Neural cell (in vitro differentiated cells): Measurements from ENCODE around the gene ENDOD1. TPM values are rescaled to one million over a fixed set of nuclear protein-coding genes. Genes with fewer than 3 reads are reported as not detected.

Source experiments
- H2AFZ ChIP-seq: fragments of 200-600, 300-800 bp; sonication (generic), shearing (Covaris generic); 2 replicates; pipeline ENCODE4 v1.6.0; 2014; ENCODE audit warnings: low read depth, mild to moderate bottlenecking, antibody characterized with exemption, low read length, moderate library complexity
- H3F3A ChIP-seq: fragments of 200-600 bp; shearing (Covaris generic); 2 replicates; pipeline ENCODE4 v1.6.1; 2016; ENCODE audit warnings: mild to moderate bottlenecking, moderate library complexity, mixed read lengths, antibody characterized with exemption, low read length; ENCODE audit not compliant: insufficient read depth, poor library complexity, severe bottlenecking
- H3K27ac ChIP-seq: fragments of 200-600, 300-800 bp; sonication (generic), shearing (Covaris generic); 2 replicates; pipeline ENCODE4 v1.5.1; 2014; ENCODE audit warnings: mild to moderate bottlenecking, low read length, moderate library complexity
- H3K27me3 ChIP-seq: fragments of 300-800, 200-600 bp; sonication (generic), shearing (Covaris generic); 2 replicates; pipeline ENCODE4 v1.6.0; 2014; ENCODE audit warnings: mild to moderate bottlenecking, low read depth, low read length, moderate library complexity; ENCODE audit not compliant: insufficient read depth
- H3K36me3 ChIP-seq: fragments of 300-800, 200-600 bp; sonication (generic), shearing (Covaris generic); 2 replicates; pipeline ENCODE4 v1.5.1; 2014; ENCODE audit warnings: mild to moderate bottlenecking, antibody characterized with exemption, low read length, moderate library complexity; ENCODE audit not compliant: insufficient read depth
- H3K4me2 ChIP-seq: fragments of 300-800, 200-600 bp; sonication (generic), shearing (Covaris generic); 2 replicates; pipeline ENCODE4 v1.6.0; 2014; ENCODE audit warnings: mild to moderate bottlenecking, low read length
- H3K4me3 ChIP-seq: fragments of 300-800, 200-600 bp; sonication (generic), shearing (Covaris generic); 2 replicates; pipeline ENCODE4 v1.5.1; 2014; ENCODE audit warnings: mild to moderate bottlenecking, low read length, moderate library complexity
- H3K79me2 ChIP-seq: fragments of 200-600 bp; shearing (Covaris generic); replicated peaks from 2 replicates; pipeline ENCODE4 v1.6.0; 2014; ENCODE audit warnings: mild to moderate bottlenecking, low read length, moderate library complexity; ENCODE audit not compliant: insufficient read depth
- H3K9ac ChIP-seq: fragments of 300-800, 200-600 bp; sonication (generic), shearing (Covaris generic); 2 replicates; pipeline ENCODE4 v1.6.1; 2016; ENCODE audit warnings: mild to moderate bottlenecking, low read length, mixed read lengths
- H3K9me2 ChIP-seq: fragments of 200-600 bp; shearing (Covaris generic); 2 replicates; pipeline ENCODE4 v1.6.1; 2016; ENCODE audit warnings: mild to moderate bottlenecking, low read length, mixed read lengths; ENCODE audit not compliant: insufficient read depth
- H3K9me3 ChIP-seq: fragments of 200-600, 300-800 bp; sonication (generic), shearing (Covaris generic); 2 replicates; pipeline ENCODE4 v1.6.1; 2016; ENCODE audit warnings: mild to moderate bottlenecking, mixed run types, low read length, moderate library complexity, mixed read lengths
- H4K20me1 ChIP-seq: fragments of 200-600 bp; shearing (Covaris generic); 2 replicates; pipeline ENCODE4 v1.6.1; 2016; ENCODE audit warnings: mild to moderate bottlenecking, mixed run types; ENCODE audit not compliant: insufficient read depth
- CTCF ChIP-seq: fragments of 450-650 bp; IDR thresholded peaks from 2 replicates; pipeline ENCODE4 v1.5.1; 2014; ENCODE audit warnings: antibody characterized with exemption, mild to moderate bottlenecking, moderate library complexity; ENCODE audit not compliant: poor library complexity, severe bottlenecking
- EP300 ChIP-seq: fragments of 450-650 bp; conservative IDR thresholded peaks from 2 replicates; pipeline ENCODE4 v1.6.1; 2014; ENCODE audit warnings: antibody characterized with exemption, mild to moderate bottlenecking, moderate library complexity; ENCODE audit not compliant: poor library complexity, severe bottlenecking
- EZH2 ChIP-seq: fragments of 200-600, 300-800 bp; shearing (Covaris generic), sonication (generic); IDR thresholded peaks from 2 replicates; pipeline ENCODE4 v1.6.1; 2014; ENCODE audit warnings: antibody characterized with exemption, low read length, borderline replicate concordance, mild to moderate bottlenecking; ENCODE audit not compliant: insufficient read depth, poor library complexity, severe bottlenecking
- MXI1 ChIP-seq: fragments of 450-650 bp; conservative IDR thresholded peaks from 2 replicates; pipeline ENCODE4 v1.6.1; 2014; ENCODE audit warnings: antibody characterized with exemption, mild to moderate bottlenecking; ENCODE audit not compliant: poor library complexity, severe bottlenecking
- POLR2AphosphoS5 ChIP-seq: IDR thresholded peaks from 2 replicates; pipeline ENCODE4 v1.6.1; 2012
- RAD21 ChIP-seq: fragments of 450-650 bp; conservative IDR thresholded peaks from 2 replicates; pipeline ENCODE4 v1.6.1; 2014; ENCODE audit warnings: antibody characterized with exemption, mild to moderate bottlenecking, moderate library complexity
- SMC3 ChIP-seq: fragments of 450-650 bp; conservative IDR thresholded peaks from 2 replicates; pipeline ENCODE4 v1.6.1; 2014; ENCODE audit warnings: antibody characterized with exemption, mild to moderate bottlenecking, moderate library complexity; ENCODE audit not compliant: poor library complexity
- TAF1 ChIP-seq: IDR thresholded peaks from 2 replicates; pipeline ENCODE4 v1.6.1; 2012; ENCODE audit warnings: low read depth
- polyA plus RNA-seq: library from polyadenylated mRNA; depleted of rRNA; stranded (reverse); fragments of >200 nt; gene quantifications from 2 replicates; pipeline ENCODE4 v1.2.3, GENCODE V29; 2014
- TF ChIP-seq, protein P1 (sequence below): IDR thresholded peaks from 2 replicates; pipeline ENCODE4 v1.6.1; 2012; ENCODE audit warnings: borderline replicate concordance

ENDOD1 gene
- polyA plus RNA-seq, 1 donor from 2014 or later, result 4.9 TPM

DNA sequence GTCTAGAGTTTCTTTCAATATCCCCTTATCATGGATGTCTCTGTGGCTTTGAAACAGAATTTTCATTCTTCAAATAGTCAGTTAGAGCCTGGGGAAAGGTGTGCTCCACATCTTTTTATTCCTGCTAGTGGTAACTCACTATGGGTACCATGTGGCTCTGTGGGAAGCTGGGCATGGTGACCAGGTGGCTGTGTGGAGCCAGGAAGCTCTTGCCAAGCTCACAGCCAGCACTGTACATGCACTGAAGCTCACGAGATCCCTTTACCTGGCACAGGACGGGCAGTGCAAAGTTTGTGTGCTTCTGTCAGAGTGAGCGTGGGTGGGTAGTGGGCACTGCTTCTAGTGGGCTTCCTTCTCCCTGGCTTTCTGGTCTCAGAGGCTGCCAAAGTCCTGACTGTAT, 46.7 kb upstream of the ENDOD1 start:
- H3K9me3 ChIP-seq, result no peaks in the 10 kb centered on the region
- H4K20me1 ChIP-seq, result no peaks in the 10 kb centered on the region
- no peaks in the 10 kb centered on the region for H3F3A ChIP-seq
- H3K9ac ChIP-seq, result no peak overlapping the region
- no peak overlapping the region for H2AFZ ChIP-seq
- no peaks in the 10 kb centered on the region for H3K27me3 ChIP-seq
- no peak overlapping the region for H3K27ac ChIP-seq
- no peaks in the 10 kb centered on the region for H3K79me2 ChIP-seq
- TF ChIP-seq, protein P1, sequence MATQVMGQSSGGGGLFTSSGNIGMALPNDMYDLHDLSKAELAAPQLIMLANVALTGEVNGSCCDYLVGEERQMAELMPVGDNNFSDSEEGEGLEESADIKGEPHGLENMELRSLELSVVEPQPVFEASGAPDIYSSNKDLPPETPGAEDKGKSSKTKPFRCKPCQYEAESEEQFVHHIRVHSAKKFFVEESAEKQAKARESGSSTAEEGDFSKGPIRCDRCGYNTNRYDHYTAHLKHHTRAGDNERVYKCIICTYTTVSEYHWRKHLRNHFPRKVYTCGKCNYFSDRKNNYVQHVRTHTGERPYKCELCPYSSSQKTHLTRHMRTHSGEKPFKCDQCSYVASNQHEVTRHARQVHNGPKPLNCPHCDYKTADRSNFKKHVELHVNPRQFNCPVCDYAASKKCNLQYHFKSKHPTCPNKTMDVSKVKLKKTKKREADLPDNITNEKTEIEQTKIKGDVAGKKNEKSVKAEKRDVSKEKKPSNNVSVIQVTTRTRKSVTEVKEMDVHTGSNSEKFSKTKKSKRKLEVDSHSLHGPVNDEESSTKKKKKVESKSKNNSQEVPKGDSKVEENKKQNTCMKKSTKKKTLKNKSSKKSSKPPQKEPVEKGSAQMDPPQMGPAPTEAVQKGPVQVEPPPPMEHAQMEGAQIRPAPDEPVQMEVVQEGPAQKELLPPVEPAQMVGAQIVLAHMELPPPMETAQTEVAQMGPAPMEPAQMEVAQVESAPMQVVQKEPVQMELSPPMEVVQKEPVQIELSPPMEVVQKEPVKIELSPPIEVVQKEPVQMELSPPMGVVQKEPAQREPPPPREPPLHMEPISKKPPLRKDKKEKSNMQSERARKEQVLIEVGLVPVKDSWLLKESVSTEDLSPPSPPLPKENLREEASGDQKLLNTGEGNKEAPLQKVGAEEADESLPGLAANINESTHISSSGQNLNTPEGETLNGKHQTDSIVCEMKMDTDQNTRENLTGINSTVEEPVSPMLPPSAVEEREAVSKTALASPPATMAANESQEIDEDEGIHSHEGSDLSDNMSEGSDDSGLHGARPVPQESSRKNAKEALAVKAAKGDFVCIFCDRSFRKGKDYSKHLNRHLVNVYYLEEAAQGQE, result no peak
- TF ChIP-seq RAD21 (no peak), CTCF (no peak), SMC3 (no peak), EZH2 (no peak)
- no peaks in the 10 kb centered on the region for H3K9me2 ChIP-seq
- no peak overlapping the region for H3K4me3 ChIP-seq
- H3K36me3 ChIP-seq, result no peaks in the 10 kb centered on the region
- no peak overlapping the region for H3K4me2 ChIP-seq

- H3K27me3 ChIP-seq, result no peaks in the 10 kb centered on the region
- no peak overlapping the region for H3K9ac ChIP-seq
- H4K20me1 ChIP-seq, result no peaks in the 10 kb centered on the region
- H2AFZ ChIP-seq, result no peak overlapping the region
- no peak for TF ChIP-seq MXI1
- no peak for TF ChIP-seq EP300
- TF ChIP-seq EZH2, result no peak
- no peak for TF ChIP-seq SMC3
- TF ChIP-seq, protein P1, result no peak
- no peak for TF ChIP-seq TAF1
- TF ChIP-seq POLR2AphosphoS5, result no peak
- no peak for TF ChIP-seq CTCF
- TF ChIP-seq RAD21, result no peak
- H3K4me2 ChIP-seq, result no peak overlapping the region
- no peaks in the 10 kb centered on the region for H3K9me2 ChIP-seq
- no peak overlapping the region for H3K27ac ChIP-seq
- H3K79me2 ChIP-seq, result no peaks in the 10 kb centered on the region
- no peaks in the 10 kb centered on the region for H3K9me3 ChIP-seq
- no peaks in the 10 kb centered on the region for H3F3A ChIP-seq
- H3K36me3 ChIP-seq, result no peaks in the 10 kb centered on the region
- no peak overlapping the region for H3K4me3 ChIP-seq
These were observed 45.6 kb upstream of the ENDOD1 start for GRCh38 chr11:95044010-95044409.
